Islet precursor cell (in vitro differentiated cells): ENCODE results near the gene EPHB1.

ENCODE experiments used
- DNase-seq: peaks from one replicate; pipeline ENCODE4 v3.0.0-alpha.2; 2018

The EPHB1 gene

GRCh38 chr3:135141672-135142071 lies 346.6 kb downstream of the EPHB1 start:
- DNase-seq: no peak

DNA sequence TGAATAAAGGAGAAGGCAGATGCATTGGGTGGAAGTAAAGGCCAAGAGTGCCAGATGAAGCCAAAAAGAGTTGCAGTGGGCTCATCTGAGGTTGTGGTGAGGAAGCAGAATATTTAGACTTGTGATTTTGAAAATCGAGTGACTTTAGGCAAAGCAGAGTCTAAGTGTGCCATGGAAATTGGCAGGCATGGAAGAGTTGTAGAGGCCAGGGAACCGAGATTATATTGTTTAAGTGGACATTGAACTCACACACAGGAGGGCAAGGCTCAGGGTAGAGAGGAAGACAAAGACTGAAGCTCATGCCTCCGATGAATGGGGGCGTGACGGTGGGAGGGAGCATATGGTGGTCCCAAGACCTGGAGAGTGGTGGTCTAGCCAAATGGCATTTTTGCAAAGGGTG lies 347.5 kb downstream of the EPHB1 start:
- DNase-seq: no peak

- no peak for DNase-seq
These were observed 348.4 kb downstream of the EPHB1 start for GRCh38 chr3:135143474-135143873.

- DNase-seq: no peak
These were observed 350.5 kb downstream of the EPHB1 start for GRCh38 chr3:135145581-135145980.

DNA sequence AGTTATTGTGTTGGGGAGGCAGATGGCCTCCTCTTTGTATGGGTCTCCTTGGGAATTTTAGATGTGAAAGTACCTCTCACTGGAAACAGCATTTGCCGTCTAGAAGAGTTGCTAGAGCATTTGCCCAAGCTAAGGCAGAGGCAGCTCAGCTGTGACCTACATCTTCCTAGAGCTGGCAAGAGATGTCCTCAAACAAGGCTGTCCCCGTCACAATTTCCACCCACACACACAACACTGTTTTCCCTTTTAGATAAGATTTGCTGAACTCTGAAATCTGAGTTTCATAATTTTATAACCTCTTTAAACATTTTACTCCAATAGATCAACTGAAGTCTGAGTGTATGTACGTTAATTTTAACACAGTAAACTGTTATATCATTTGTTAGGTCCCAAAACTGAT lies 352.6 kb downstream of the EPHB1 start:
- DNase-seq: no peak

GRCh38 chr3:135148398-135149020 lies 353.4 kb downstream of the EPHB1 start:
- DNase-seq: no peak

GRCh38 chr3:135149707-135150681 lies 354.9 kb downstream of the EPHB1 start:
- DNase-seq: no peak

DNA sequence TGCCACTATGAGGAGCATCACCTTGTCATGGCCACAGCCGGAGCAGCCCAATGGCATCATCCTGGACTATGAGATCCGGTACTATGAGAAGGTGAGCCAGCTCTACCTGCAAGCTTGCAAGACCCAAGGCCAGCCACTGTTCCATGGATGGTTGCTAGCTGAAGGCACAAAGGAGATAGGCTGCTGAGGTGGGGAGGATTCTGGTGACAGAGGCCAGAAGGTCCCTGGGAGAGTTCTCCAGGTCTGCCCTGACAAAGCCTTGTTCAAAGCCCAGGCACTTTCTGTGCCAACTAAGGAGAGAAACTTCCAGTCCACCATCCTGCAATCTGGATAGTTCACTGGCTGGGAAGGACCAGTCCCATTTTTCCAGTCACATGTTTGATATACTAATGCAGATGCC lies 359.1 kb downstream of the EPHB1 start:
- no peak for DNase-seq

DNA sequence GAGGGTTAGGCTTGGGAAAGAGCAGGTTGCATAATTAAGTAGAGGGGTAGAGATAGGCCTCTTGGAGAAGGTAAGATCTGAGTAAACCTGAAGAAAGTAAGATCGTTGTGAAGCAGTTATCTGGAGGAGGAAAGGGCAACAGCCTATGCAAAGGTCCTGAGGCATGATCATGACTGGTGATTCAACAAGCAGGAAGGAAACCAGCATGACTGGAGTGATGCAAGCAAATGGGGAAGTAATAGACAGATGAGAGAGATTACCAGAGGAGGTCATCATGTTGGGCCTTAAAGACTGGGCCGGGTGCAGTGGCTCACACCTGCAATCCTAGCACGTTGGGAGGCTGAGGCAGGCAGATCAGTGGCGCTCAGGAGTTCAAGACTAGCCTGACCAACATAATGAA lies 360.2 kb downstream of the EPHB1 start:
- DNase-seq: no peak

DNA sequence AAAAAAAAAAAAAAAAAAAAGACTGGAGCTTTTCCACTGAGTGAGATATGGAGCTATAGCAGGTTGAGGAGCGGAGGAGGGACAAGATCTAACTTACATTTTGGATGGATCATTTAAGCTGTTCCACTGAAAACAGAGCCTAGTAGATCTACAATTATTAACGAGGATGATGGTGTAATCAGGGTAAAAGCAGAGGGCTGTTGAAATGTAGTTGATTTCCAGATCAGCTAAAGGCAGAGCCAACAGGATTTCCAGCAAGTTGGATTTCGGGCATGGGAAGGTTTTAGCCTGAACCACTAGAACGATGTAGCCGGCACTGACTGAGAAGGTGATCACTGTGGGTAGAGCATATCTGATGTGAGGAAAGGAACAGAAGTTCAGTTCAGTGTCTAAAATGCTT lies 360.7 kb downstream of the EPHB1 start:
- DNase-seq: no peak

- peak; percentile 26 for DNase-seq
These were observed 362.1 kb downstream of the EPHB1 start for GRCh38 chr3:135157045-135157740.

GRCh38 chr3:135158520-135158919 lies 363.5 kb downstream of the EPHB1 start:
- DNase-seq: peak; percentile 20

DNA sequence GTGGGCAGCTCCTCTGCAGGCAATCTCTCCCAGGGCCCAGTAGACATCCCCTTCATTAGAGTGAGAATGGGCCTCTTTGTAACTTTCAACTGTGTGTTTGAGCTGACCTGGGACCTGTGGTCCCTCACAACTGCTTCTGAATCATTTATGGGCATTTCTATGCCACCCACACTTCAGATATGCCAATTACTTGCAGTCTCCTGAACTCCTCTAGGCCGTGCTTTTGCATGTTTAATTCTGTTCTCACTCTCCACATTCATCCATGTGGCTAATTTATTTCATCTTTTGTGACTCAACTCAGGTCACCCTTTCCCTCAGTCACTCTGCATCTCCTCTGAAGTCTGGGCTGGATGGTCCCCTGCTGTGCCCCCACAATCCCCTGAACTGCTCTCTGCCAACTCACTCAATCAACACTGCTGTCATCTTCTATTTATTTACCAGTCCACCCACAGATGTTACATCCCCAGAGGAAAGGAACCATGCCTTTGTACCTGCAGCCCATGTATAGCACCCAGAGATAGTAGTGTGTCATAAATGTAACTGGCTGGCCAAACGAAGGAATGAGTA lies 364.7 kb downstream of the EPHB1 start:
- DNase-seq: no peak

DNA sequence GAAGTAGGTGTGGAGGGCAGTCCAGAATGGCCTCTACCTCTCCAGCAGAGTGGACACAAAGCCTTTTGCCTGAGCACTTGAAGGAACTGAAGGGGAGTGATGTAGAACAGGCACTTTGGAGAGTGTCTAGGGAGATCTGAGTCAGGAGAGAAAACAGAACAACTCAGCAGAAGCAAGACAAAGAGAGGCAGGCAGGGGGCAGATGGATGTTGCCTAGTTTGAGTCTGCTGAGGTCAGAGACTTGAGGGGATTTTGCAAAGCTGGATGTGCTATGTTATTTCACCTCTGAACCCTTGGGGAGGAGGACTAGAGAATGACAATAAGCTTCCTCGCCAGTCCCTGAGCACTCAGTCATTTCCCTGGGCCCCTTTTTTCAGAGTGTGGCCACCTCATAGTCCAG lies 366.4 kb downstream of the EPHB1 start:
- no peak for DNase-seq

GRCh38 chr3:135163701-135164100 lies 368.6 kb downstream of the EPHB1 start:
- no peak for DNase-seq

- DNase-seq: no peak
These were observed 370.2 kb downstream of the EPHB1 start for GRCh38 chr3:135165260-135165659.

GRCh38 chr3:135166266-135166825 lies 371.3 kb downstream of the EPHB1 start:
- DNase-seq: no peak

GRCh38 chr3:135168822-135169221 lies 373.8 kb downstream of the EPHB1 start:
- no peak for DNase-seq

DNA sequence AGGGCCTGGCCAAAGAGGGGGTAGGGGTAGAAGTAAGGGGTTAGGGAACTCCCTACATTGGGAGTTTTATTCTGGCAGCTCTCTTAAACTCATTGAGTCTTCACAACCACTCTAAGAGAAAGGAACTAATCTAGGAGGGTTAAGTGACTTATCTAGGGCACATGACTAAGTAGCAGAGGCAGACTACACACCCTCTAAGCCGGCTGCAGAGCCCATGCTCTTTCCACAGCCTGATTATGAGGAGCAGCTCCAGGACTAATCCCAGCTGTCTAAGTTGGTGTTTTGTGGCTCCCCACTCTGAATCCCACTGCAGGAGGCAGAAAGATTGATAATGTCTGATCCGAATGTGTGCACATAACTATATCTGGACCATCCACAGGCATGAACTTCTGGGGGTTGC lies 374.6 kb downstream of the EPHB1 start:
- no peak for DNase-seq

GRCh38 chr3:135170732-135171131 lies 375.7 kb downstream of the EPHB1 start:
- DNase-seq: no peak

- no peak for DNase-seq
These were observed 377.3 kb downstream of the EPHB1 start for GRCh38 chr3:135172191-135172869.

DNA sequence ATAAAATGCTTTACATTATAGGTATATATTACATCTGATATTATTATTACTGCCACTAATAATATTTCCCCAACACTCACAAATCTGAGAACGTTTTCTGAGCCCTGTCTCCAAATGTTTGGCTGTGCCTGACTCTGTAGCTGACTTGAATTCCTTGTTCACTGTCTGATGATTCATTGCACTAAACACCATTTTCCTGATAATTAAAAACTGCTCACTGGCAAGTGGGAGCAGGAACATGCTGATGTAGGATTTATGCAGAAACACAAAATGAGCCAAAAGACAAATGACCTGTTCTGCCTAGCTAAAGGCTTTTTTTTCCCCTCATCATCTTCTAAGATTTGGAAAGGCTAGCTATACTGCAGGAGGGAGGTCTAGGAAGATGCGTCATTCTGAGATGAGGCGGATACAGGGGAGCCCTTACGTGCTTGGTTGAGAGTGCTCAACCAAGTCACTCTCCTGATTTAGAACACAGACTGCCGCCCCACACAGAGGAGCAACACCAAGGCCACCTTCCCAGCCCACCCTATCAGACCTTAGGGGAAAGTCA lies 380.7 kb downstream of the EPHB1 start:
- no peak for DNase-seq
